ENCODE data around the gene NSG1.

DNA sequence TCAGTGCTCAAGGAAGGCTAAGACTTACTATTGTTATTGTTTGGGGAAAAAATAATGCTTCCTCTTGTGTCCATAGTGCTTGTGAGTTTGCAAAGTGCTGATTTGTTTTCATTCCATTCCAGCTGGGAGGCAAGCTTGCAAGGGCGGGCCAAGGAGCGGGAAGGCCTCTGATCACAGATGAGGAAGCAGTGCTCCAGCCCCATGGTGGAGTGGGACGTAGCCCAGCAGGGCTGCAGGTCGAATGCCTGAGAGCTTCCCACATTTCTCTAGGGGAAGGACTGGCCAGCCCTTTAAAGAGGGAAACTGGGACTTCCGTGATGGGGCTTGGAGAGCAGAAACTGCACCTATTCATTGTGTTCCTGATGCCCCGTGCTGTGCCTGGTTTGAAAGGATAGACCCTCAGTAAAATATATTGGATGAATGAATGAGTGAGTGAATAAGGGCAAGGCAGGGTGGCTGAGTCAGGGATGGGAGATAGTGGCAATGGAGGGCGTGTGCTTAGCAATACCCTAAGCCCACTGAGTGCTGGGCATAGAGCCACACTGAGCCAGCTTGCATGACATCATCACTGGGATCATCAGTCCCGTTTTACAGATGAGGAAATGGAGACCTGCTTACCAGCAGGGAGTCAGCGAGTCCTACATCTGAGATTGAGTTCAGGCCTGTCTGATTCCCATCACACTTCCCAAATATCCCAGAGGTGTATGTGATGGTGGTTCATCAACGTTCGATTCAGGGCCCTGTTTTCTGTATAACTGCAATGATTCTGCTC, 17.9 kb upstream of the NSG1 start:
- TF ChIP-seq, protein P1, sequence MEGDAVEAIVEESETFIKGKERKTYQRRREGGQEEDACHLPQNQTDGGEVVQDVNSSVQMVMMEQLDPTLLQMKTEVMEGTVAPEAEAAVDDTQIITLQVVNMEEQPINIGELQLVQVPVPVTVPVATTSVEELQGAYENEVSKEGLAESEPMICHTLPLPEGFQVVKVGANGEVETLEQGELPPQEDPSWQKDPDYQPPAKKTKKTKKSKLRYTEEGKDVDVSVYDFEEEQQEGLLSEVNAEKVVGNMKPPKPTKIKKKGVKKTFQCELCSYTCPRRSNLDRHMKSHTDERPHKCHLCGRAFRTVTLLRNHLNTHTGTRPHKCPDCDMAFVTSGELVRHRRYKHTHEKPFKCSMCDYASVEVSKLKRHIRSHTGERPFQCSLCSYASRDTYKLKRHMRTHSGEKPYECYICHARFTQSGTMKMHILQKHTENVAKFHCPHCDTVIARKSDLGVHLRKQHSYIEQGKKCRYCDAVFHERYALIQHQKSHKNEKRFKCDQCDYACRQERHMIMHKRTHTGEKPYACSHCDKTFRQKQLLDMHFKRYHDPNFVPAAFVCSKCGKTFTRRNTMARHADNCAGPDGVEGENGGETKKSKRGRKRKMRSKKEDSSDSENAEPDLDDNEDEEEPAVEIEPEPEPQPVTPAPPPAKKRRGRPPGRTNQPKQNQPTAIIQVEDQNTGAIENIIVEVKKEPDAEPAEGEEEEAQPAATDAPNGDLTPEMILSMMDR (conservative IDR thresholded peaks at IDR 0.05; ENCODE audit: low read length), result no peak
- TF ChIP-seq EZH2phosphoT487 (IDR thresholded peaks at IDR 0.05; ENCODE audit: borderline replicate concordance), result no peak
